Measurements from ENCODE around the gene NCMAP.
"Not testable (repeated sequence)": the region's sequence is repeated elsewhere in the genome, so short reads cannot be mapped to it uniquely, and the experiment has no call there.

The NCMAP gene

GRCh38 chr1:24541711-24542346, 14.1 kb upstream of the NCMAP start:
- DNase-seq (ENCODE audit: low read depth in 2 of 2): no peak

- no peak for DNase-seq (ENCODE audit: low read depth in 2 of 2)
Measured at GRCh38 chr1:24544239-24544638, 11.6 kb upstream of the NCMAP start.

DNA sequence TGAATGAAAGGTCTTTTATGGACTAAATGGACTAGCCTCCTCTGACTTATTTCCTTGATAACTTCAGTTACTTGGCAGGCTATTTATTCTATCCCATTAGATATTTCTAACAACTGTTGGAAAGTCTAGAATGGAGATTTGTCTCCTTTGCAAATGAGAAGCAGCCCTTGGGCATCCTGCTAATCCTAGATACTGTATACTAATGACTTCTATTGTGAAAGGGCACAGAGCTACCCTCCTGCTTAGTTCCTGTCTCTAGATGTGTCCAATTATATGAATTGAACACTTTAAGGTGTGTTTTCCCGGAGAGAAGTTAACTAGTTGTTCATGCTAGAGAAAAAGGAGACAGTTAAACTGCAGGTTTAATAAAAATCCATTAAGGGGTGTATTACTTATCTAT, 10.2 kb upstream of the NCMAP start:
- DNase-seq (ENCODE audit: low read depth in 2 of 2): no peak

DNA sequence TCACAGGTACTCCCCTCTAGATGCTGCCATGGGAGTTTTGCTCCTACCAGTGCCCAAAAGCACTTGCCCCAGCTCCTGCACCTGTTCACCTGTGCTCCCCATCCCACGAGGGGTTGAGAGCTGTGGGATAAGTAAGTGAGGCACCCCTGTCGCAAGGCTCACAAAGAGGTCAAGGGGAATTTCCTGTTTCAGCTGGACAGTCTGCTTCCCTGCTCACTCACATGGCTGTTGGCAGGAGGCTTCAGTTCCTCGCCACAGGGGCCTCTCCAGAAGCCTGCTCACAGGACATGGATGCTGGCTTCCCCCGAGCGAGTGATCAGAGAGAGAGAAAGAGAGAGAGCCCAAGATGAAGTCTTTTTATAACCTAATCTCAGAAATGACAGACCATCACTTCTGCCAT, 8.7 kb upstream of the NCMAP start:
- DNase-seq (ENCODE audit: low read depth in 2 of 2): no peak

- no peak for DNase-seq (ENCODE audit: low read depth in 2 of 2)
Measured at GRCh38 chr1:24548070-24548469, 7.8 kb upstream of the NCMAP start.

- not testable (repeated sequence) for DNase-seq (ENCODE audit: low read depth in 2 of 2)
Measured at GRCh38 chr1:24549210-24549609, 6.7 kb upstream of the NCMAP start.

- DNase-seq (ENCODE audit: low read depth in 2 of 2): no peak
Measured at GRCh38 chr1:24551290-24551959, 4.5 kb upstream of the NCMAP start.

DNA sequence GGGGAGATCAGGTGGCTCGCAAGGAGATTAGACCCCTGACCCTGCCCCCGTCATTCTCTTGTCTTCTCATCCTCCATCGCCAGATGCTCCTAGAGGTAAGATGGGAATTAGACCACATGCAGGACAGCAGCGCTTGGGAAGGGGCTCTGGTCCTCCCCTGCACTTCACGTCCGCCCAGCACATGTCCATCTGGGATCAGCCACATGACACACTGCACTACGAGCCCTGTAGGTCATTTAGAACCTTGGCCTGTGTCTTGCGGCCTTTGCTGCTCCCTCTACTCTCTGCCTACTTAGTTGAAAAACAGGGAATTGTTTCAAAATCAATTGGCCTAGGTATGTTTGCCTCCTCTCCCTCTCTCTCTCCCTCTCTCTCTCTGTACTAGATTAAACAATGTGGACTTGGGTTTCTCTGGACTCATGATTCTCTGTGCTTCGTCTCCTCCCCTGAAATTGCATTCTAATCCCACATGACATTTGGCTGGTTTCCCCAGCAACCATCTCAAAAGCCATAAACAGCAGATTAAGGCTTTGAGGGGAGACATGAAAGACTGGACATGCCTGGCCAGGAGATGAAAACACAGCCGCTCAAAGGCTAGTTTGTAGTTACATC, 3.8 kb upstream of the NCMAP start:
- DNase-seq (ENCODE audit: low read depth in 2 of 2): no peak

GRCh38 chr1:24553931-24554330, 2.0 kb upstream of the NCMAP start:
- DNase-seq (ENCODE audit: low read depth in 2 of 2): no peak

GRCh38 chr1:24554714-24555113, 1.2 kb upstream of the NCMAP start:
- DNase-seq (ENCODE audit: low read depth in 2 of 2): no peak

DNA sequence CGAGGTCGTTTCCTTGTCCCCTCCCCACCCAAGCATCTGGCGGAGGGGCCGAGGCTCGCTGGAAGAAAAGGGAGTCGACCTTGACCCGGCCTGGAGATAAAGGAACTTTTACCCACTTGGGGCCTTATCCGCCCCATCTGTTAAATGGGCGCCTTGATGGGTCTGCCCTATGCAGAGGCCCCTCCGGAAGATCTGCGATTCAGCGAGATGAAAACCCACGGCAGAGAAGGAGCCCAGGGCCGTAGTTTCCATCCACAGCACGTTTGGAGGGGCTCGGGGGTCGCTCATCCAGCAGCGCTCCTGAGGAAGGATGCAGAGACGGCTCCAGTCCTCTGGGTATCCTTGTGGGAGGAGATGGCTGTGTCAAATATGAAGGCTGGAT, 518 bp downstream of the NCMAP start:
- no peak for DNase-seq (ENCODE audit: low read depth in 2 of 2)

DNA sequence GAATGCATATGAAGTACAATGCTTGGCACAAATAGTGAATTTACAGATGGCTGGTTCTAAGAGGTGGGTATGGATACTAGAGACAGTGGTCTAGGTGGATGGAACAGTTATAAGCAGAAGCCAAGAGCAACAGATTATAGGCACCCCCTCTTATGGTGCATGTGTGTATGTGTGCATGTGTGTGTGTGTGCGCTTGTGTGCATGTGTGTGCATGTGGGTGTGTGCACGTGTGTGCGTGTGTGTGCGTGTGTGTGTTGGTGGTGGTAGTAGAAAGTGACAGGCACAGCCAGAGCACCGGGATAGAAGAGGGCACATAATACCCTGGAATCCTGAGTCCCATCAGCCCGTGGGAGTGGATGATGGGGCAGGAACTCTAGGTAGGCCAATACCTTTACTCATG, 1.3 kb downstream of the NCMAP start:
- no peak for DNase-seq (ENCODE audit: low read depth in 2 of 2)

GRCh38 chr1:24557711-24558131, 1.8 kb downstream of the NCMAP start:
- DNase-seq (ENCODE audit: low read depth in 2 of 2): no peak

GRCh38 chr1:24558455-24558854, 2.6 kb downstream of the NCMAP start:
- no peak for DNase-seq (ENCODE audit: low read depth in 2 of 2)

- DNase-seq (ENCODE audit: low read depth in 2 of 2): no peak
Measured at GRCh38 chr1:24558902-24559791, 3.3 kb downstream of the NCMAP start.

- DNase-seq (ENCODE audit: low read depth in 2 of 2): no peak
Measured at GRCh38 chr1:24560361-24560760, 4.5 kb downstream of the NCMAP start.

DNA sequence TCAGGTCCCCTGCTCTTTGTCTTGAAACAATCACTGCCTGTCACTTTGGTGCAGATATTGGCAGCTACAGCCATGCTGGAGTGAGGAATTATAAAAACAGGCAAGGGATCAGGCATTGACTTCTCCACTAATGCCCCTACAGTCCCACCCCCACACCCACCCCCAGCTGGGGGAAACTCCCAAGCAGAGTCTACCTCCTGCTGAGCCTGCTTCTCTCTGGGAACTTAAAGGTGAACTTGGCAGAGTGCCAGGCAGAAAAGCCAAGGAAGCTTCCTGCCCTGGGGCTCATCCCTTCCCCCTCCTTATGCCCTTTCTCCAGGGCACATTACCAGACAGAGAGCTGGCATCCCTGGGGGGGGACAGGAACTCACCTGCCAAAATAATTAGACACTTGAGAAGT, 6.7 kb downstream of the NCMAP start:
- no peak for DNase-seq (ENCODE audit: low read depth in 2 of 2)

GRCh38 chr1:24564695-24565094, 8.8 kb downstream of the NCMAP start:
- no peak for DNase-seq (ENCODE audit: low read depth in 2 of 2)

DNA sequence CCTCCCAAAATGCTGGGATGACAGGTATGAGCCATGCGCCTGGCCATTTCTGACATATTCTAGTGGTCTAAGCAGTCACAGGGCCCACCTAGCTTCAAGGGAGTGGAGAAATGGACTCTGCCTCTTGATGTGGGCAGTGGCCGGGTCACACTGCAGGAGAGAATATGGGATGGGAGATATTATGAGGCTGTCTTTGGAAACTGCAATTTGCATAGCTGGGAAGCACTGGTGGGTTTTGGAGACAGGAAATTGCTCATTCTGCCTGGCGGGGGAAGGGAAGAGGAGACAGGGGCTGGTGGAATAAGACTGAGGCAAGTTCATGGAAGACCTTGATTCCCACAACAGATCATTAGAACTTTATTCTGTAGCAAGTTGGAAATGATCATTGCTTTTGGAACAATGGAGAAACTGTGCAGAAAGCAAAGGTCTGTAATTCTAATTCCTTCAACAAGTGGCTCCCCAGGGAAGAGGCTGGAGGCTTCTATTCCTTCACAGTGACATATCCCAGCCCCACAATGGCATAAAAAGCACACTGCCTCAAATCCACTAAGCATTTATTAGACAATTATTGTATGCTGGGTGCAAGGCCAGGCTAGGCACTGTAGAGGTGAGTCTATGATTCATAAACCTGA, 10.5 kb downstream of the NCMAP start:
- DNase-seq (ENCODE audit: low read depth in 2 of 2): no peak

GRCh38 chr1:24567792-24568388, 12.0 kb downstream of the NCMAP start:
- no peak for DNase-seq (ENCODE audit: low read depth in 2 of 2)

GRCh38 chr1:24568475-24568874, 12.6 kb downstream of the NCMAP start:
- DNase-seq (ENCODE audit: low read depth in 2 of 2): no peak
